AG04450 (cell line): ENCODE measurements around the gene ADAM22. TPM values are rescaled to one million over a fixed set of nuclear protein-coding genes. Genes with fewer than 3 reads are reported as not detected.

Experiments
- CTCF ChIA-PET: fragments of 300-600, 350-600 bp; formaldehyde crosslinking; extraction: SDS; loops from one replicate; lab custom pipeline; 2022; ENCODE audit warnings: antibody characterized with exemption, inconsistent platforms; lab: Charles Lee
- POLR2A ChIA-PET: fragments of 350-600 bp; formaldehyde crosslinking; extraction: SDS; loops from one replicate; lab custom pipeline; 2021; ENCODE audit warnings: antibody characterized with exemption, inconsistent platforms; lab: Yijun Ruan, JAX
- DNase-seq: peaks from one replicate; pipeline ENCODE4 v3.0.0-alpha.2; 2011; ENCODE audit warnings: low read depth, low spot score
- H3K27ac ChIP-seq: one replicate; pipeline ENCODE4 v1.5.1; 2012; ENCODE audit warnings: low read depth, low read length, control low read depth
- H3K27me3 ChIP-seq: one replicate; pipeline ENCODE4 v1.6.0; 2012; ENCODE audit warnings: low read length; ENCODE audit not compliant: control insufficient read depth, insufficient read depth
- H3K4me3 ChIP-seq: 2 replicates; pipeline ENCODE4 v1.5.1; 2011; ENCODE audit warnings: mild to moderate bottlenecking, low read depth, low read length, control low read depth
- H3K9me3 ChIP-seq: 2 replicates; pipeline ENCODE4 v1.5.1; 2012; ENCODE audit warnings: low read length; ENCODE audit not compliant: control insufficient read depth, insufficient read depth
- polyA plus RNA-seq: library from polyadenylated mRNA; depleted of rRNA; stranded (reverse); fragments of >200 nt; gene quantifications from 2 replicates; pipeline ENCODE4 v1.2.3, GENCODE V29; 2011
- TF ChIP-seq, protein P1 (sequence below): IDR thresholded peaks from 2 replicates; pipeline ENCODE4 v1.5.1; 2011; ENCODE audit warnings: low read depth, low read length, control low read depth, inconsistent platforms

Gene ADAM22
- polyA plus RNA-seq, 1 experiment: 0.33 TPM

GRCh38 chr7:88018501-88018900 is 84.5 kb downstream of the ADAM22 start:
- no peak overlapping the region for H3K4me3 ChIP-seq
- DNase-seq: no peak
- CTCF ChIA-PET: no interaction called here

DNA sequence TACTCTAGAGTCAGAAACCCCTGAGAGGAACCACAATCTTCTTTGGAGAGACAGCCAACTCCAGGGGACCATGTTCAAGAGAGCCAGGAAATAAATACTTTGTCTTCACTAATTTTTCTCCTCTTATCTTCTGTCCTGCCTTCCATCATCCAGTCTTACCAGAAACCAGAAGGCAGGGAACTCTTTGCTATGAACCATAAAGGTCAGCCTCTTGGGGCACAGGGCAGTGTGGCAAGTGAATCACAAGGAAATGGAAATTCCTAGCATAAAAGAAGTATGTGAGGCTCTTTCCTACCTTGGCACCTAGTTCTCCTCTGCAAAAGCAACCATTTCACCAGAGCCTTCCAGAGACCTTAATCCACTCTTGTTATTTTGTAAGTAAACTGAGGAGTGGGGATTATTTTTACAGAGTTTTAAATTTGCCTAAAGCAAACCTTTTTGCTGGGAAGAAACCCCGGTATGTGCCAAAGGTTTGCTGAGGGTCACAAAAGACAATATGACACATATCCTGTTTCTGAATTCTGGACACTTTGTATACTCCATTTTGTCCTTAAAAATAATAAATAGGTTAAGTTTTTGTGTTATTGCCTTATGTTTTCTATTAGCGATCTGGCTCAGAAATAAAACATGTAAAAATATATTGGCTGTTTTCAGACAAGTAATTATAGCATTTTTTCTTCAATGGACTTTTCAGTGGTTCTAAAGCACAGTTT is 87.1 kb downstream of the ADAM22 start:
- H3K4me3 ChIP-seq: no peak overlapping the region
- no peaks in the 10 kb centered on the region for H3K9me3 ChIP-seq
- ChIA-PET POLR2A (no interaction called here), CTCF (no interaction called here)
- H3K27me3 ChIP-seq: no peaks in the 10 kb centered on the region
- TF ChIP-seq, protein P1, sequence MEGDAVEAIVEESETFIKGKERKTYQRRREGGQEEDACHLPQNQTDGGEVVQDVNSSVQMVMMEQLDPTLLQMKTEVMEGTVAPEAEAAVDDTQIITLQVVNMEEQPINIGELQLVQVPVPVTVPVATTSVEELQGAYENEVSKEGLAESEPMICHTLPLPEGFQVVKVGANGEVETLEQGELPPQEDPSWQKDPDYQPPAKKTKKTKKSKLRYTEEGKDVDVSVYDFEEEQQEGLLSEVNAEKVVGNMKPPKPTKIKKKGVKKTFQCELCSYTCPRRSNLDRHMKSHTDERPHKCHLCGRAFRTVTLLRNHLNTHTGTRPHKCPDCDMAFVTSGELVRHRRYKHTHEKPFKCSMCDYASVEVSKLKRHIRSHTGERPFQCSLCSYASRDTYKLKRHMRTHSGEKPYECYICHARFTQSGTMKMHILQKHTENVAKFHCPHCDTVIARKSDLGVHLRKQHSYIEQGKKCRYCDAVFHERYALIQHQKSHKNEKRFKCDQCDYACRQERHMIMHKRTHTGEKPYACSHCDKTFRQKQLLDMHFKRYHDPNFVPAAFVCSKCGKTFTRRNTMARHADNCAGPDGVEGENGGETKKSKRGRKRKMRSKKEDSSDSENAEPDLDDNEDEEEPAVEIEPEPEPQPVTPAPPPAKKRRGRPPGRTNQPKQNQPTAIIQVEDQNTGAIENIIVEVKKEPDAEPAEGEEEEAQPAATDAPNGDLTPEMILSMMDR: no peak
- H3K27ac ChIP-seq: no peak overlapping the region
- no peak for DNase-seq

More at GRCh38 chr7:88018501-88018900, 84.5 kb downstream of the ADAM22 start:
- Histone ChIP-seq H3K27ac (no peak overlapping the region), H3K27me3 (no peaks in the 10 kb centered on the region), H3K9me3 (no peaks in the 10 kb centered on the region)
- POLR2A ChIA-PET: no interaction called here
- TF ChIP-seq, protein P1: no peak

DNA sequence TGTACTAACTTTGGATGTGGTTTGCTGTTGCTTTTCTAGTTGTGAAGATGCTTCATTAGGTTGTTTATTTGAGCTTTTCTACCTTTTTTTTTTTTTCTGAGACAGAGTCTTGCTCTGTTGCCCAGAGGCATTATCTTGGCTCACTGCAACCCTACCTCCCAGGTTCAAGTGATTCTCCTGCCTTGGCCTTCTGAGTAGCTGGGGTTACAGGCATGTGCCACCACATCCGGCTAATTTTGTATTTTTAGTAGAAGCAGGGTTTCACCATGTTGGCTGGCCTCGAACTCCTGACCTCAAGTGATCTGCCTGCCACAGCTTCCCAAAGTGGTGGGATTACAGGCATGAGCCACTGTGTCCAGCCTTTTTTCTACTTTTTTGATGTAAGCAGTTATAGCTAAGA is 93.7 kb downstream of the ADAM22 start:
- H3K9me3 ChIP-seq: no peaks in the 10 kb centered on the region; the same call in 1 of the 2 replicates
- CTCF ChIA-PET: no interaction called here

DNA sequence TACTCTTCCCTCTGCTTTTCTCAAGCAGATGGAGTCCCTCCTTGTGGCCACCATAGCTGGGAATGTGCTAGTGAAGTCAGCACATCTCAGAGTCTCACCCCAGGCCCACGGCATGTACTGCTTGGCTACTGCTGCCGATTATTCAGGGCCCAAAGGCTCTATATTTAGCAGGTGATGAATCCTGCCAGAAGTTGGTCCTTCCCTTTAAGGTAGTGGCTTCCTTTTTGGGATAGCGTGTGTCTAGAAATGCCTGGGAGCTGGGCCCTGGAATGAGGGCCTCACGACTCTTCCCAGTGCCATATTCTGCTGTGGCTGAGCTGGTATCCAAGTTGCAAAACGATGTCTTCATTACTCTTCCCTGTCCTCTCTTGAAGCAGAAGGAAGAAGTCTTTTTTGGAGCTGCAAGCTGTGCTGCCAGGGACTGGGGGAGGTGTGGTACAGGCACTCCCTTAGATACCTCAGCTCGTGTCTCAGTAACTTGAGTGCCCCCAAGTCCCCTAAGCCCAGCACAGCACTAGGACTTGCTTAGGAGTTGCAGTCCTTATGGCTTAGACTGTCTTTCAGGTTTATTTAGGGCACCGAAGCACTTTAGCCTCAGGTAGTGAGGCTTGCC is 100.1 kb downstream of the ADAM22 start:
- H3K9me3 ChIP-seq: no peaks in the 10 kb centered on the region; the same call in none of the 2 replicates
- ChIA-PET CTCF (no interaction called here), POLR2A (no interaction called here)
- H3K4me3 ChIP-seq: no peak overlapping the region
- DNase-seq: no peak
- H3K27ac ChIP-seq: no peak overlapping the region
- H3K27me3 ChIP-seq: no peaks in the 10 kb centered on the region
- TF ChIP-seq, protein P1: no peak

More for the DNA sequence above, 93.7 kb downstream of the ADAM22 start:
- no peaks in the 10 kb centered on the region for H3K27me3 ChIP-seq
- DNase-seq: no peak
- POLR2A ChIA-PET: no interaction called here
- TF ChIP-seq, protein P1: no peak
- H3K4me3 ChIP-seq: no peak overlapping the region
- H3K27ac ChIP-seq: no peak overlapping the region

DNA sequence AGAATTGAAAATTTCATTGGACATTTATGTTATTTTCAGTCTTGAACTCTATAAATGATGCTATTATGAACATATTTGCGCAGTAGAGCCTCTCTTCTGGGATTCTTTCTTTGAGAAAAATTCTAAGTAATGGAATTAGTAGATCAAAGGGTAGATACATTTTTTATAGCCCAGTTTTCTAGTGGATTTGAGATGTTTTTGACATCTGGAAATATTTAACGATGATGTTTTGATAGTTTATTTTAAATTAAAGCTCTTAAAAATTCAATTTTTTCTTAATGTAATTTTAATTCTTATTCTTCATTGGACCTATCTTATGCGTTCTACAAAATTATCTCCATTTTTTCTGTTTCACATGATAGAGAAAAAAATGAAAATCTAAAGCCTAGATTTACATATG is 103.0 kb downstream of the ADAM22 start:
- ChIA-PET POLR2A (no interaction called here), CTCF (no interaction called here)
- DNase-seq: no peak
- Histone ChIP-seq H3K9me3 (no peaks in the 10 kb centered on the region; the same call in 1 of the 2 replicates), H3K4me3 (no peak overlapping the region), H3K27me3 (no peaks in the 10 kb centered on the region), H3K27ac (no peak overlapping the region)
- TF ChIP-seq, protein P1: no peak
